Measurements from ENCODE around the gene ERRFI1. TPM values are rescaled to one million over a fixed set of nuclear protein-coding genes. Genes with fewer than 3 reads are reported as not detected.
"Not testable (repeated sequence)": the region's sequence is repeated elsewhere in the genome, so short reads cannot be mapped to it uniquely, and the experiment has no call there.

ERRFI1 gene
- total RNA-seq, 2 experiments from 2014 or later, result 1.2 to 1.4 TPM

GRCh38 chr1:7985851-7986612 is 40.1 kb downstream of the ERRFI1 start:
- peak overlapping the region; percentile 26 for H3K27ac Mint-ChIP-seq
- H3K9me3 Mint-ChIP-seq, result no peaks in the 10 kb centered on the region
- H3K27me3 Mint-ChIP-seq, result no peaks in the 10 kb centered on the region
- DNase-seq, result no peak
- H3K4me1 Mint-ChIP-seq, result peaks cover 12% of the 10 kb centered on the region
- peaks cover 30% of the 10 kb centered on the region for H3K36me3 Mint-ChIP-seq
- no peak overlapping the region for H3K4me3 Mint-ChIP-seq

GRCh38 chr1:7984811-7985210 is 41.3 kb downstream of the ERRFI1 start:
- Mint-ChIP-seq H3K27ac (no peak overlapping the region), H3K4me1 (peaks cover 12% of the 10 kb centered on the region), H3K9me3 (no peaks in the 10 kb centered on the region), H3K4me3 (no peak overlapping the region), H3K27me3 (no peaks in the 10 kb centered on the region), H3K36me3 (peaks cover 29% of the 10 kb centered on the region)
- DNase-seq, result no peak

- Mint-ChIP-seq H3K4me3 (no peak overlapping the region), H3K36me3 (peaks cover 36% of the 10 kb centered on the region), H3K27me3 (no peaks in the 10 kb centered on the region), H3K4me1 (peaks cover 12% of the 10 kb centered on the region), H3K9me3 (no peaks in the 10 kb centered on the region), H3K27ac (no peak overlapping the region)
- DNase-seq, result no peak
Observed at GRCh38 chr1:7983086-7983778, 42.9 kb downstream of the ERRFI1 start.

DNA sequence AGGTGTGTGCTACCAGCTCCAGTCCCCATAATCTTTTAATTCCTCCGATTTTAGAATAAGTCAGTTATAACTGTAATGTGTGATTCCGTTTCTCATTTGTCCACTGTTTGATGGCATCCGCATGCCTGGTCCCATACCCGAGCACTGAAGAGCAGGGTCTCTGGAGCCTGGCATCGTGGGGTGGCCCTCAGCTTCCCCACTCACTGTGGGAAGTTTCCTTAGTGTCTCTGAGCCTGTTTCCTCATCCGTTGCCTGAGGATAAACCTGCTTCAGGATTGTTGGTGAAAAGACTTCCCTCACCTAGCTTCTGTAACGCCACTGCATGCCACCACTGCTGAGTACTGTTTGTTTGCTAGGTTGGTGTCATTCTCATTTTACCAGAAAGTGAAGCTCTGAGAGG is 45.1 kb downstream of the ERRFI1 start:
- Mint-ChIP-seq H3K4me1 (peaks cover 4% of the 10 kb centered on the region), H3K27ac (no peak overlapping the region), H3K9me3 (no peaks in the 10 kb centered on the region), H3K27me3 (no peaks in the 10 kb centered on the region), H3K36me3 (peaks cover 41% of the 10 kb centered on the region), H3K4me3 (no peak overlapping the region)
- DNase-seq, result no peak

DNA sequence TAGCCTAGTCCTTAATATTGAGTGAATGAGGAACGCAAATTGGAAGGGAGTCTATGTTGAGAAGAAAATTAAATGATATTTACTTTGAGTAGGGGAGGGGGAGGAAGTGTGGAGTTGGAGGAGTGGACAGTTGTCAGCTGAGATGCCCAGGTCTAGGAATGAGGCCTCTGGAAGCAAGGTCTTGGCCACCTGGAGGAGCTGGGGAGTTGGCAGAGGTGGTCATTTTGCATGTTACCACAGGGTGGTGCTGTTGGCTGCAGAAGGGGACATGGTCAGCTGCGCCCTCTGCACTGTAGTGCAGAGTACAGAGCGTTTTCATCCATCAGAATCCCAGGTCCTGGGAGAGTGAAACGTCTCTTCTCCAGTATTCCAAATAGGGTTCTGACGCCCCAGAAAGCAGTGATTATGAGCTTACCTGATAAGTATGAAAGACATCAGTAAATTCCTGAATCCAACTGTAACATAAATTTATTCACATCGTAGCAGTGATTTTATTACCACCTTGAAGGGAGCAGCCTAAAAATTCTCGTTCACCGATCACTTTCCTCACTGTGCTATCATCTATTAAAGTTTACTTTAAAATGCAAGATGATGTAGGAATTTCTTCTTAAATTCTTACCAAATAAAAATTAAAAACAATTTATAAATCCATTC is 50.8 kb downstream of the ERRFI1 start:
- Mint-ChIP-seq H3K27me3 (no peaks in the 10 kb centered on the region), H3K9me3 (no peaks in the 10 kb centered on the region), H3K27ac (peak overlapping the region; percentile 38), H3K36me3 (peaks cover 53% of the 10 kb centered on the region), H3K4me3 (no peak overlapping the region), H3K4me1 (peaks cover 12% of the 10 kb centered on the region)
- DNase-seq, result peak; percentile 45

DNA sequence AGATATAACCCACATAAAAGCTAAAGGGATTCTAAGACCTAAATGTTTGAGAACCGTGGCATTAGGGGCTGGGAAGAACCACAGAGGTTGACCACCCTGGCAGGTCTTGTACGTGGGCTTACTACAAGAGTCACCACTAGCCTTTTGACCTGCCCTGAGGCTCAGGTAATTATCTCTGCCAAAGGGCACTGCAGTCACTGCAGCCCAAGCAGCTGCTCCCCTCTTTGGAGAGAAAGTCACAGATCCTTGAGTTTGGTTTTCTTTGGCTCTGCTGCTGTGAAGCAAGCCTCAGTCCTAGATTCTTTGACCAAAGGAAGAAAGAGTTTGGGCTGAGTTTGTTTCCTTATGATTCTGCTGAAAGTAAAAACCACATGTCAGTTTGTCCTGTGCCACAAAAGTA is 53.0 kb downstream of the ERRFI1 start:
- Mint-ChIP-seq H3K36me3 (peaks cover 54% of the 10 kb centered on the region), H3K9me3 (no peaks in the 10 kb centered on the region)
- no peak for DNase-seq

GRCh38 chr1:7972285-7972684 is 53.8 kb downstream of the ERRFI1 start:
- H3K27ac Mint-ChIP-seq, result no peak overlapping the region
- peaks cover 51% of the 10 kb centered on the region for H3K36me3 Mint-ChIP-seq

More for the DNA sequence above, 53.0 kb downstream of the ERRFI1 start:
- peaks cover 16% of the 10 kb centered on the region for H3K4me1 Mint-ChIP-seq
- H3K27me3 Mint-ChIP-seq, result no peaks in the 10 kb centered on the region
- no peak overlapping the region for H3K27ac Mint-ChIP-seq
- no peak overlapping the region for H3K4me3 Mint-ChIP-seq

DNA sequence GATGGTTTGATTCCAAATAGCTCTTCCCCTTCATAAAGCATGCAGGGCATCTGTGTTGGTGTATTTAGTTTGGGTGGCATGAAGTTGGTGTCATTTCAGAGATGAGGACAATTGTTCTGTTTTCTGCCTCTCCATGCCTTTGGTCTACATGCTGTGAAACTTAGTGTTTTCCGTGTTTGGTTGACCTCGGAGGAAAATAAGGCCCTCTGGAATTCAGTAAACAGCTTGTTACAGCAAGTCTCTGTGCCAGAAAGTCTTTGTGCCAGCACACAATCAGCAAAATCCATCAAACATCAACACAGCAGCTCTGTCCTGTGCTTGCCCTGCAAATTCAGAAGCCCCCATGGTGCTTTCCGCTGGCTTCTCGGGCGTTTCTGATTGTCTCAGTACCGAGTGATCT is 55.1 kb downstream of the ERRFI1 start:
- H3K4me1 Mint-ChIP-seq, result peaks cover 29% of the 10 kb centered on the region
- no peaks in the 10 kb centered on the region for H3K27me3 Mint-ChIP-seq
- no peaks in the 10 kb centered on the region for H3K9me3 Mint-ChIP-seq
- DNase-seq, result no peak
- no peak overlapping the region for H3K27ac Mint-ChIP-seq
- H3K36me3 Mint-ChIP-seq, result peaks cover 57% of the 10 kb centered on the region
- H3K4me3 Mint-ChIP-seq, result no peak overlapping the region

More at GRCh38 chr1:7972285-7972684, 53.8 kb downstream of the ERRFI1 start:
- Mint-ChIP-seq H3K9me3 (no peaks in the 10 kb centered on the region), H3K4me3 (no peak overlapping the region), H3K27me3 (no peaks in the 10 kb centered on the region), H3K4me1 (peaks cover 20% of the 10 kb centered on the region)
- DNase-seq, result no peak

DNA sequence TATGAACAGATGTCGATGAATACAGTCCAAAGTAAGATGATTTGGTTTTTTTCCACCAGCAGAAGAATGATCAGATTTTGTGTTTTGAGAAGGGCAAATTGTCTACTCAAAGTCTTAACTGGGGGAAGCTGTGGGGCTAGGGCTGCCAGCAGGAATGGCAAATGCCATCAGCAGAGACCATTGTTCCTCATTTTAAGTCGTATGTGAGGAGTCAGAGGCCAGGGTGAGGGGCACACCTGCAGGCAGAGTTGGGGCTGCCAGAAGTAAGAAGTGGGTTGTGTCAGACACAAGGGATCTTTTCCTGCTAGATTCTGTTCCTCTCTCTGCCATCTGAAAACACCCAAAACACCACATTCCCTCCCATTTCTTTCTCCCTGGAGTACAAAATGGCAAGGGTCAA is 55.9 kb downstream of the ERRFI1 start:
- H3K36me3 Mint-ChIP-seq, result peaks cover 60% of the 10 kb centered on the region
- no peaks in the 10 kb centered on the region for H3K27me3 Mint-ChIP-seq
- no peaks in the 10 kb centered on the region for H3K9me3 Mint-ChIP-seq
- H3K4me1 Mint-ChIP-seq, result peaks cover 29% of the 10 kb centered on the region
- H3K27ac Mint-ChIP-seq, result no peak overlapping the region
- no peak overlapping the region for H3K4me3 Mint-ChIP-seq
- DNase-seq, result no peak

DNA sequence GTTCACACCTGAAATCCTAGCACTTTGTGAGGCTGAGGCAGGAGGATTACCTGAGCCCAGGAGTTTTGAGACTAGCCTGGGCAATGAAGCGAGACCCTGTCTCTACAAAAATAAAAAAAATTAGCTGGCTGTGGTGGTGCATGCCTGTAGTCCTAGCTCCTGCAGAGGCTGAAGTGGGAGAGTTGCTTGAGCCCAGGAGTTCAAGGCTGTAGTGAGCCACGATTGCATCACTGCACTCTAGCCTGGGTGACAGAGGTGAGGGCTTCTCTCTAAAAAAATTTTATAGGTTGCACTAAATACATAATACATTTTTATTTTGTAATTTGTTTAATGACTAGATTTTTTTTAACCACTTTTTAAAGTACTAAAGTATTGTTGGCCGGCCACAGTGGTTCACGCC is 58.5 kb downstream of the ERRFI1 start:
- no peak for DNase-seq
- Mint-ChIP-seq H3K9me3 (no peaks in the 10 kb centered on the region), H3K36me3 (peaks cover 76% of the 10 kb centered on the region), H3K4me3 (no peak overlapping the region), H3K4me1 (peaks cover 48% of the 10 kb centered on the region), H3K27ac (no peak overlapping the region), H3K27me3 (no peaks in the 10 kb centered on the region)

DNA sequence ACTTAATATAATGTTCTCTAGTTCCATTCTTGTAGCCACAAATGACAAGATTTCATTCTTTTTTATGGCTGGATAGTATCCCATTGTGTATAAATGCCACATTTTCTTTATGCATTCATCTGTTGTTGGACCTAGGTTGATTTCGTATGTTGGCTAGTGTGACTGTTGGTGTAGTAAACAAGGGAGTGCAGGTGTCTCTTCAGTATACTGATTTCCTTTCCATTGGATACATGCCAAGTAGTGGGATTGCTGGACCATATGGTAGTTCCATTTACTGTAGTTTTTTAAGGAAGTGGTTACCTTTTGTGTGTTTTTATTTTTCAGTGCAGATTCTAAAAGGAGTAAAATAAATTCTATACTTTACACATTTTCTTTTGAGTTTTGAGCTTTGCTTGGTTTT is 58.9 kb downstream of the ERRFI1 start:
- H3K4me1 Mint-ChIP-seq, result peaks cover 45% of the 10 kb centered on the region
- peaks cover 76% of the 10 kb centered on the region for H3K36me3 Mint-ChIP-seq
- DNase-seq, result no peak
- H3K27me3 Mint-ChIP-seq, result no peaks in the 10 kb centered on the region
- H3K27ac Mint-ChIP-seq, result peak overlapping the region; percentile 21
- peak overlapping the region; percentile 36 for H3K4me3 Mint-ChIP-seq
- no peaks in the 10 kb centered on the region for H3K9me3 Mint-ChIP-seq

GRCh38 chr1:7964476-7964875 is 61.6 kb downstream of the ERRFI1 start:
- Mint-ChIP-seq H3K4me3 (peak overlapping the region; percentile 98), H3K36me3 (peaks cover 60% of the 10 kb centered on the region), H3K27ac (peak overlapping the region; percentile 32), H3K9me3 (no peaks in the 10 kb centered on the region), H3K27me3 (no peaks in the 10 kb centered on the region), H3K4me1 (peaks cover 48% of the 10 kb centered on the region)
- DNase-seq, result no peak

GRCh38 chr1:7963841-7964240 is 62.3 kb downstream of the ERRFI1 start:
- Mint-ChIP-seq H3K4me3 (peak overlapping the region; percentile 98), H3K27ac (peak overlapping the region; percentile 63), H3K36me3 (peaks cover 57% of the 10 kb centered on the region), H3K4me1 (peaks cover 50% of the 10 kb centered on the region)
- not testable (repeated sequence) for DNase-seq, H3K27me3 Mint-ChIP-seq, H3K9me3 Mint-ChIP-seq

- H3K4me1 Mint-ChIP-seq, result peaks cover 48% of the 10 kb centered on the region
- DNase-seq, H3K9me3 Mint-ChIP-seq, H3K27me3 Mint-ChIP-seq: not testable (repeated sequence)
- peaks cover 55% of the 10 kb centered on the region for H3K36me3 Mint-ChIP-seq
- H3K27ac Mint-ChIP-seq, result peak overlapping the region; percentile 97
- H3K4me3 Mint-ChIP-seq, result peak overlapping the region; percentile 98
Observed at GRCh38 chr1:7963378-7963730, 62.8 kb downstream of the ERRFI1 start.

GRCh38 chr1:7962636-7963377 is 63.3 kb downstream of the ERRFI1 start:
- H3K27ac Mint-ChIP-seq, result peak overlapping the region; percentile 97
- H3K36me3 Mint-ChIP-seq, result peaks cover 55% of the 10 kb centered on the region
- H3K9me3 Mint-ChIP-seq, result no peaks in the 10 kb centered on the region
- peak overlapping the region; percentile 98 for H3K4me3 Mint-ChIP-seq
- H3K27me3 Mint-ChIP-seq, result no peaks in the 10 kb centered on the region
- DNase-seq, result no peak
- H3K4me1 Mint-ChIP-seq, result peaks cover 48% of the 10 kb centered on the region

Measured in activated naive CD8-positive, alpha-beta T cell treated with anti-CD3 and anti-CD28 coated beads for 36 hours (primary cell).